Lower leg skin (tissue), 3 donors: ENCODE results near the gene CLCN1.

Experiments
- POLR2A ChIP-seq, 2 donors: fragments of 450-650 bp; IDR thresholded peaks; one replicate each; pipeline ENCODE4 v1.6.1; 2016 to 2017; ENCODE audit warnings: antibody characterized with exemption in 2 of 2, mild to moderate bottlenecking in 1 of 2, moderate library complexity in 1 of 2
- TF ChIP-seq, protein P1 (sequence below), 3 donors: fragments of 450-650 bp; IDR thresholded peaks; one replicate each; pipeline ENCODE4 v1.5.1; 2016; ENCODE audit warnings: antibody characterized with exemption in 3 of 3, mild to moderate bottlenecking in 3 of 3, moderate library complexity in 2 of 3

DNA sequence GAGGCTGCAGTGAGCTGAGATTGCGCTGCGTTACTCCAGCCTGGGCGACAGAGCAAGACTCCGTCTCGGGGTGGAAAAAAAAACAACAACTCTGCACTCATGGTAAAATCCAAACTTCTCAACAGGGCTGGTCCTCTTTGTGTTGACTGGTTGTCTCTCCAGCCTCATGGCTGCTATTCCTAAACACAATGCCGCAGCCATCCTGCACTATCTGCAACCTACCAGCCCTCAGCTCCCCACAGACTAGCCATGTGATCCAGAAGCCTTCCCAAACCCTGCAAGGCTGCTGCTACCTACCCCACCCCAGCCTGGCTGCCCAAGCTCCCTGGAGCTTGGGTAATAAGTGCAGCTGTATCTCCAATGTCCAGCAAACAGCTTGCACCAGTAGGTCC lies 77.0 kb downstream of the CLCN1 start:
- TF ChIP-seq, protein P1, sequence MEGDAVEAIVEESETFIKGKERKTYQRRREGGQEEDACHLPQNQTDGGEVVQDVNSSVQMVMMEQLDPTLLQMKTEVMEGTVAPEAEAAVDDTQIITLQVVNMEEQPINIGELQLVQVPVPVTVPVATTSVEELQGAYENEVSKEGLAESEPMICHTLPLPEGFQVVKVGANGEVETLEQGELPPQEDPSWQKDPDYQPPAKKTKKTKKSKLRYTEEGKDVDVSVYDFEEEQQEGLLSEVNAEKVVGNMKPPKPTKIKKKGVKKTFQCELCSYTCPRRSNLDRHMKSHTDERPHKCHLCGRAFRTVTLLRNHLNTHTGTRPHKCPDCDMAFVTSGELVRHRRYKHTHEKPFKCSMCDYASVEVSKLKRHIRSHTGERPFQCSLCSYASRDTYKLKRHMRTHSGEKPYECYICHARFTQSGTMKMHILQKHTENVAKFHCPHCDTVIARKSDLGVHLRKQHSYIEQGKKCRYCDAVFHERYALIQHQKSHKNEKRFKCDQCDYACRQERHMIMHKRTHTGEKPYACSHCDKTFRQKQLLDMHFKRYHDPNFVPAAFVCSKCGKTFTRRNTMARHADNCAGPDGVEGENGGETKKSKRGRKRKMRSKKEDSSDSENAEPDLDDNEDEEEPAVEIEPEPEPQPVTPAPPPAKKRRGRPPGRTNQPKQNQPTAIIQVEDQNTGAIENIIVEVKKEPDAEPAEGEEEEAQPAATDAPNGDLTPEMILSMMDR (IDR thresholded peaks at IDR 0.05), result no peak
- no peak for TF ChIP-seq POLR2A (IDR thresholded peaks at IDR 0.05)
